ENCODE data around the gene YPEL1.

The YPEL1 gene

DNA sequence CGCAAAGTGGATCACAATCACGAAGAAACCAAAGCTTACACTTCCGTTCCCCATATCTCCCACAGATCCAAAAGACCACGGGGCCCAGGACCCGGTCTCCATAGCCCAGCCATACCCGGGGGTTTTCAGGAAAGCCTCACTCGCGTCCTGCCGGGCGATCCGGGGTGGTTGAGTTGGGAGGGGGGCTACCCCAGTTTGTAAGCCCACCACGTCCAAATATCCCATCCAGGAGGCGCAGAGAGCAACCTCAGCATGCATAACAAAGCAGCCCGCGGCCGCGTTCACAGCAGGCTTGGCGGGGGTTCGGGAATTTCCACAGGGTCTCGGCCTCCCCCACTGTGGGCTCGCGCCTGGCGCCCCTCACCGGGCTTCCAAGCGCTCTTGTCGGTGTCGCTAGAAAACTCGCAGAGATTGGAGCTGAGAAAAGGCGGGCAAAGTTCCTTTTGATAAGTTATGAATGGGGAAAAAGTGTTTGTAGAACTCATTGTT is 84.0 kb downstream of the YPEL1 start:
- no peak for DNase-seq

DNA sequence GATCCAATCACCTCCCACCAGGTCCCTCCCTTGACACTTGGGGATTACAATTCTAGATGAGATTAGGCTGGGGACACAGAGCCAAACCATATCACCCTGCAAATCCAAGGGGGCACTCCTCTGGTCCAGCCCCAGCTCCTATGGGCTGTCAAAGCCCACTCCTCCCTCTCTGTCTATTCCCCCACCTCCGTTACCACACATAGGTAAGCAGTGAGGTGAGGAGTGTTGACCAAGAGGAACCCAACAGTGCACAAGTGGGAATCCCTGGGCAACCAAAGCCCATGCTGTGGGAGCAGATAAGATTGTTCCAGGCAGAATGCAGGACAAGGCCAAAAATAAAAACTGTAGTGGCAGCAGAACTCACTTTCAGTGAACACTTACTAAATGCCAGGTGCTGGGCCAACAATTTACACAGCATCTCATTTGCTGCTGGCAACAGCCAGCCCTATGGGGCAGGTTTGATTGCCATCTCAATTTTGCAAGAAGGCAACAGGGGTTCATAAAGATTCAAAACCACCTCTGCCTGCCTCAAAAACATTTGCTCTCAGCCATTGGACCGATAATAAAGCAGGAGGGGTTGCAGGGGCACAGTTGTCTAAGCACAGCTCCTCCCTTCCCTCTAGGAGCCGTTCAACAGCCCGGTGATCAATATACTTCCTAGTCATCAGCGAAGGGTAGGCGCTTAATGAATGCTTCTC is 84.6 kb downstream of the YPEL1 start:
- DNase-seq: no peak

DNA sequence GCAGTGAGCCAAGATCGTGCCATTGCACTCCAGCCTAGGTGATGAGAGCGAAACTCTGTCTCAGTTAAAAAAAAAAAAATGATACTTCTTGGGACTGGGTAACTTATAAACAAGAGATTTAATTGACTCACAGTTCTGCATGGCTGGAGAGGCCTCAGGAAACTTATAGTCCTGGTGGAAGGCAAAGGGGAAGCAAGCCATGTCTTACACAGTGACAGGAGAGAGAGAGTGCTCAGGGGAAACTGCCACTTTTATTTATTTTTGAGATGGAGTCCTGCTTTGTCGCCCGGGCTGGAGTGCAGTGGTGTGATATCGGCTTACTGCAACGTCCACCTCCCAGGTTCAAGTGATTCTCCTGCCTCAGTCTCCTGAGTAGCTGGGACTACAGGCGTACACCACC is 85.3 kb downstream of the YPEL1 start:
- no peak for DNase-seq

All from CD4-positive, alpha-beta T cell treated with Interleukin-10 for 1 hour (primary cell).